Keratinocyte (primary cell): ENCODE results near the gene ANXA3. TPM values are rescaled to one million over a fixed set of nuclear protein-coding genes. Genes with fewer than 3 reads are reported as not detected.

Experiments
- DNase-seq: peaks from one replicate; pipeline ENCODE4 v3.0.0-alpha.2; 2011; ENCODE audit warnings: low read depth, missing footprints, low spot score
- FAIRE-seq: peaks from 2 replicates; lab custom pipeline; 2011; peaks lifted over from hg19 to GRCh38; lab: Jason Lieb, UNC
- H2AFZ ChIP-seq: 2 replicates; pipeline ENCODE4 v1.6.0; 2012; ENCODE audit warnings: low read length, control low read depth, inconsistent platforms; ENCODE audit not compliant: control insufficient read depth
- H3K27ac ChIP-seq: 2 replicates; pipeline ENCODE4 v1.5.1; 2011; ENCODE audit warnings: low read length; ENCODE audit not compliant: control insufficient read depth, insufficient read depth
- H3K27me3 ChIP-seq: 3 replicates; pipeline ENCODE4 v1.6.0; 2011; ENCODE audit warnings: low read length; ENCODE audit not compliant: control insufficient read depth, insufficient read depth; ENCODE audit errors: extremely low read depth
- H3K36me3 ChIP-seq, 2 experiments: 2 replicates in 1 of 2; 3 replicates in 1 of 2; pipeline ENCODE4 v1.5.1; 2011; ENCODE audit warnings: low read length in 2 of 2, mild to moderate bottlenecking in 1 of 2; ENCODE audit not compliant: control insufficient read depth in 2 of 2, insufficient read depth in 2 of 2; ENCODE audit errors: extremely low read depth in 1 of 2
- H3K4me1 ChIP-seq: 3 replicates; pipeline ENCODE4 v1.5.1; 2011; ENCODE audit warnings: low read length; ENCODE audit not compliant: control insufficient read depth, insufficient read depth; ENCODE audit errors: extremely low read depth
- H3K4me2 ChIP-seq: 3 replicates; pipeline ENCODE4 v1.6.0; 2011; ENCODE audit warnings: low read depth, low read length; ENCODE audit not compliant: control insufficient read depth, insufficient read depth; ENCODE audit errors: extremely low read depth
- H3K4me3 ChIP-seq, 3 experiments: fragments of 200-600 bp in 1 of 3; sonication (generic) in 1 of 3; 2 replicates in 2 of 3; 3 replicates in 1 of 3; pipeline ENCODE4 v1.5.1; 2011 to 2016; ENCODE audit warnings: low read length in 3 of 3, mild to moderate bottlenecking in 3 of 3, control low read depth in 2 of 3, inconsistent platforms in 1 of 3, low read depth in 1 of 3, mixed read lengths in 1 of 3, mixed run types in 1 of 3, moderate library complexity in 1 of 3; ENCODE audit not compliant: control insufficient read depth in 2 of 3, insufficient read depth in 2 of 3; ENCODE audit errors: extremely low read depth in 1 of 3
- H3K79me2 ChIP-seq: 2 replicates; pipeline ENCODE4 v1.6.0; 2012; ENCODE audit warnings: low read length; ENCODE audit not compliant: control insufficient read depth, insufficient read depth
- H3K9ac ChIP-seq: 3 replicates; pipeline ENCODE4 v1.6.0; 2011; ENCODE audit warnings: low read length; ENCODE audit not compliant: control insufficient read depth, insufficient read depth; ENCODE audit errors: extremely low read depth
- H3K9me1 ChIP-seq: 3 replicates; pipeline ENCODE4 v1.6.0; 2011; ENCODE audit warnings: low read length; ENCODE audit not compliant: control insufficient read depth, insufficient read depth; ENCODE audit errors: extremely low read depth
- H3K9me3 ChIP-seq: 2 replicates; pipeline ENCODE4 v1.5.1; 2012; ENCODE audit warnings: low read depth, low read length; ENCODE audit not compliant: control insufficient read depth
- H4K20me1 ChIP-seq: 3 replicates; pipeline ENCODE4 v1.6.0; 2011; ENCODE audit warnings: low read length; ENCODE audit not compliant: control insufficient read depth, insufficient read depth; ENCODE audit errors: extremely low read depth
- EZH2 ChIP-seq: IDR thresholded peaks from one replicate; pipeline ENCODE4 v1.6.1; 2012; ENCODE audit warnings: inconsistent platforms, mild to moderate bottlenecking, low read length, moderate library complexity
- dilution Hi-C: fragments of 300-500 bp; cut with MboI; formaldehyde crosslinking; loops from one replicate; pipeline ENCODE4 v1.7.0; 2020; ENCODE audit warnings: low sequenced_read_pairs; ENCODE audit not compliant: extremely low pct_ligation_motif_present
- polyA plus RNA-seq, 5 experiments: library from polyadenylated mRNA; depleted of rRNA in 3 of 5; stranded (reverse) in 3 of 5; stranded (forward) in 1 of 5; unstranded in 1 of 5; fragments of >200 nt; gene quantifications; 1 replicate in 1 of 5; 2 replicates in 3 of 5; 3 replicates in 1 of 5; pipeline versions ENCODE4 v1.2.1 to v1.2.3, GENCODE V29; 2011 to 2012; ENCODE audit warnings: missing spikeins in 2 of 5, low read depth in 1 of 5, low replicate concordance in 1 of 5
- TF ChIP-seq, protein P1 (sequence below), 3 experiments: IDR thresholded peaks in 1 of 3; conservative IDR thresholded peaks in 1 of 3; optimal IDR thresholded peaks in 1 of 3; 2 replicates in 2 of 3; 3 replicates in 1 of 3; pipeline versions ENCODE3 to v1.5.1; 2011; ENCODE audit warnings: low read length in 3 of 3, mild to moderate bottlenecking in 3 of 3, moderate library complexity in 2 of 3, control low read depth in 1 of 3, inconsistent platforms in 1 of 3; ENCODE audit not compliant: insufficient read depth in 2 of 3; ENCODE audit errors: extremely low read depth in 1 of 3

ANXA3 gene
- polyA plus RNA-seq, 1 donor (not counting 4 experiments of a cell fraction or from before 2014, with no cell fraction given) = 463 TPM

DNA sequence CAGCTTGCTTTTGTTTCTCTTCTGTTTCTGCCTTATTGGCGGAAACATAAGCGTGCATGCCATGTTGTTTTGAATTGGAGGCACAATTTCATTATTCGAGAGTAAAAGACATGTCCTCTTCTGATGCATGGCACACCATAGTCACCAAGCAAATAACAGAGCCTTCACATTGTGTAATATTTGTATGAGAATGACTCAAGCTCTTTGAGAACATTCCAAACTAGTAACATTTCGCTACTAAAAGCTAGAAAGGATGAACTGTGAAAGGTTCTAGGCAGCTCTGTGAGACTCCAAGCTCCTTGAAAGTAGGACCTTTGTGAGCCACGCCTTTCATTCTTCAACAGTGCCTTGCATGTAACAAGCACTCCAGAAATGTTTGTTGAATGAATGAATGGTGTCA is 9.2 kb upstream of the ANXA3 start:
- Histone ChIP-seq H3K27me3 (no peaks in the 10 kb centered on the region), H3K9me3 (no peaks in the 10 kb centered on the region), H3K27ac (no peak overlapping the region), H4K20me1 (no peaks in the 10 kb centered on the region), H2AFZ (no peak overlapping the region), H3K4me1 (peaks cover 10% of the 10 kb centered on the region), H3K36me3 (no peaks in the 10 kb centered on the region), H3K79me2 (no peaks in the 10 kb centered on the region), H3K9ac (no peak overlapping the region), H3K4me3 (no peak overlapping the region), H3K9me1 (no peaks in the 10 kb centered on the region), H3K4me2 (no peak overlapping the region)
- DNase-seq (no peak), FAIRE-seq (peak; percentile 41)
- TF ChIP-seq, protein P1, sequence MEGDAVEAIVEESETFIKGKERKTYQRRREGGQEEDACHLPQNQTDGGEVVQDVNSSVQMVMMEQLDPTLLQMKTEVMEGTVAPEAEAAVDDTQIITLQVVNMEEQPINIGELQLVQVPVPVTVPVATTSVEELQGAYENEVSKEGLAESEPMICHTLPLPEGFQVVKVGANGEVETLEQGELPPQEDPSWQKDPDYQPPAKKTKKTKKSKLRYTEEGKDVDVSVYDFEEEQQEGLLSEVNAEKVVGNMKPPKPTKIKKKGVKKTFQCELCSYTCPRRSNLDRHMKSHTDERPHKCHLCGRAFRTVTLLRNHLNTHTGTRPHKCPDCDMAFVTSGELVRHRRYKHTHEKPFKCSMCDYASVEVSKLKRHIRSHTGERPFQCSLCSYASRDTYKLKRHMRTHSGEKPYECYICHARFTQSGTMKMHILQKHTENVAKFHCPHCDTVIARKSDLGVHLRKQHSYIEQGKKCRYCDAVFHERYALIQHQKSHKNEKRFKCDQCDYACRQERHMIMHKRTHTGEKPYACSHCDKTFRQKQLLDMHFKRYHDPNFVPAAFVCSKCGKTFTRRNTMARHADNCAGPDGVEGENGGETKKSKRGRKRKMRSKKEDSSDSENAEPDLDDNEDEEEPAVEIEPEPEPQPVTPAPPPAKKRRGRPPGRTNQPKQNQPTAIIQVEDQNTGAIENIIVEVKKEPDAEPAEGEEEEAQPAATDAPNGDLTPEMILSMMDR (optimal IDR thresholded peaks at IDR 0.05 in 1 of 3, IDR thresholded peaks at IDR 0.05 in 1 of 3, conservative IDR thresholded peaks at IDR 0.05 in 1 of 3; ENCODE audit: extremely low read depth in 1 of 3, insufficient read depth in 2 of 3, low read length in 3 of 3) = no peak
- TF ChIP-seq EZH2 = no peak
- dilution Hi-C loops = no loop called here

DNA sequence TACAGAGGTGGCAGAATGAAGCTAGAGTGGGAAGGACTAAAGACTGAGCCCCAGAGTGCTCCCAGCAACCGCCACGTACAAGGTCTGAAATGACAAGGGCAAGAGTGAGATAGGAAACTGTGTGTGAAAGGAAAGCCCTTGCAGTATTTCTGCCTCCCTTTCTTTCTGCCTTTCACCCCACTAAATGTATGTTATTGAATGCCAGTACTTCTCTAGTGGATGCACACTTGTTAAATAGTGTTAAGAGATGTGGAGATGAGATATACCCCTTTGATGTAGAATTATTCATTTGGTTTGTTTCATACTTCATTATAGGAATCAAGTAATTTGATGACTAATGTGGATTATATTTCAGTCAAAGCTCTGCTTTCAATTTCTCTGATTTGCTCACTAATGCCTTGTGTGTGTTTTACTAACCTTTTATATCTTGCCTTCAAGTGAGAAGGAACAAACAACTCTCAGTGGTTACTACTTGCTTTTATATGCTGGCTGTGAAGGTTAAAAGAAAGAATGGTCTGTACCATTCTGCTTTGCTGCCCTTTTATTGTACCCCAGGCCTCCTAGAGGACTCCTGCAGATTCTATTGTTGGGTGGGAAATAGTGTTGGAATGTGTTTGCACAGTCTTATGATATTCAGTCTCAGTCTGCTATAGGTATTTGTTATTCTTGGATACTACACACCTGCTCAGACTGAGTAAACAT is 8.0 kb upstream of the ANXA3 start:
- Histone ChIP-seq H4K20me1 (no peaks in the 10 kb centered on the region), H3K4me3 (no peak overlapping the region), H3K9me3 (no peaks in the 10 kb centered on the region), H3K36me3 (no peaks in the 10 kb centered on the region), H3K27ac (no peak overlapping the region), H3K9ac (no peak overlapping the region), H2AFZ (no peak overlapping the region), H3K4me1 (peaks cover 10% of the 10 kb centered on the region), H3K9me1 (no peaks in the 10 kb centered on the region), H3K27me3 (no peaks in the 10 kb centered on the region), H3K79me2 (no peaks in the 10 kb centered on the region), H3K4me2 (no peak overlapping the region)
- TF ChIP-seq EZH2 = no peak
- TF ChIP-seq, protein P1 (optimal IDR thresholded peaks at IDR 0.05 in 1 of 3, IDR thresholded peaks at IDR 0.05 in 1 of 3, conservative IDR thresholded peaks at IDR 0.05 in 1 of 3; ENCODE audit: extremely low read depth in 1 of 3, insufficient read depth in 2 of 3, low read length in 3 of 3) = no peak
- no peak for DNase-seq
- dilution Hi-C loops = no loop called here
- FAIRE-seq = no peak
